ENCODE results near the gene SNRNP35. TPM values are rescaled to one million over a fixed set of nuclear protein-coding genes. Genes with fewer than 3 reads are reported as not detected.
"Not testable (repeated sequence)": the region's sequence is repeated elsewhere in the genome, so short reads cannot be mapped to it uniquely, and the experiment has no call there.

The SNRNP35 gene
- total and polyA plus RNA-seq, 10 donors = 18.9 to 63.7 (median 31.4) TPM

DNA sequence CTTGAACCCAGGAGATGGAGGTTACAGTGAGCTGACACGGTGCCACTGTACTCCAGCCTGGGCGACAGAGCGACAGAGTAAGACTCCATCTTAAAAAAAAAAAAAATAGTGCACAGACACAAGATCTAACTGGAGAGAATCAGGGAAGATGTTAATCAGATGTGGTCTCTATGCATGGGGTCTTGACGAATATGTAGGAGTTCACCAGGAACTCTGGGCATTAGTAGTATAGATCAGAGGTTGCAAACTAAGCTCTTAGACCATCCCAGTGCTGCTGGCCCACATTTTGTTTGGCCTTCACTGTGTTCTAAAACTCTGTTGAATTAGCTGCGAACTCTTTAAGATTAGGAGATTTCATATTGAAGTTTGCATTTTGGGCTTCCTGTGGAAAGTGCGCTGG is 31.6 kb downstream of the SNRNP35 start:
- Histone ChIP-seq H3K27ac (no peak overlapping the region), H3K4me3 (no peak overlapping the region), H3K27me3 (replicated peaks in 1 of 7) (no peaks in the 10 kb centered on the region), H3K36me3 (peaks cover 0 to 10% (median 0%) of the 10 kb centered on the region in 6 donors), H3K4me1 (peaks cover 0 to 6% (median 0%) of the 10 kb centered on the region in 6 donors), H3K9me3 (no peaks in the 10 kb centered on the region)
- 87 to 96% (median 94%) methylated on average over 6 of the region's 6 CpGs for WGBS, 5 donors
- TF ChIP-seq, protein P1, sequence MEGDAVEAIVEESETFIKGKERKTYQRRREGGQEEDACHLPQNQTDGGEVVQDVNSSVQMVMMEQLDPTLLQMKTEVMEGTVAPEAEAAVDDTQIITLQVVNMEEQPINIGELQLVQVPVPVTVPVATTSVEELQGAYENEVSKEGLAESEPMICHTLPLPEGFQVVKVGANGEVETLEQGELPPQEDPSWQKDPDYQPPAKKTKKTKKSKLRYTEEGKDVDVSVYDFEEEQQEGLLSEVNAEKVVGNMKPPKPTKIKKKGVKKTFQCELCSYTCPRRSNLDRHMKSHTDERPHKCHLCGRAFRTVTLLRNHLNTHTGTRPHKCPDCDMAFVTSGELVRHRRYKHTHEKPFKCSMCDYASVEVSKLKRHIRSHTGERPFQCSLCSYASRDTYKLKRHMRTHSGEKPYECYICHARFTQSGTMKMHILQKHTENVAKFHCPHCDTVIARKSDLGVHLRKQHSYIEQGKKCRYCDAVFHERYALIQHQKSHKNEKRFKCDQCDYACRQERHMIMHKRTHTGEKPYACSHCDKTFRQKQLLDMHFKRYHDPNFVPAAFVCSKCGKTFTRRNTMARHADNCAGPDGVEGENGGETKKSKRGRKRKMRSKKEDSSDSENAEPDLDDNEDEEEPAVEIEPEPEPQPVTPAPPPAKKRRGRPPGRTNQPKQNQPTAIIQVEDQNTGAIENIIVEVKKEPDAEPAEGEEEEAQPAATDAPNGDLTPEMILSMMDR (IDR thresholded peaks at IDR 0.05 in 8 of 11, conservative IDR thresholded peaks at IDR 0.05 in 3 of 11) = no peak
- TF ChIP-seq POLR2A (IDR thresholded peaks at IDR 0.05) = no peak
- TF ChIP-seq POLR2AphosphoS5 (IDR thresholded peaks at IDR 0.05) = no peak
- intact Hi-C loops (cut with DNase I; ENCODE audit: low total_unique reads) = no loop called here
- no peak for DNase-seq

DNA sequence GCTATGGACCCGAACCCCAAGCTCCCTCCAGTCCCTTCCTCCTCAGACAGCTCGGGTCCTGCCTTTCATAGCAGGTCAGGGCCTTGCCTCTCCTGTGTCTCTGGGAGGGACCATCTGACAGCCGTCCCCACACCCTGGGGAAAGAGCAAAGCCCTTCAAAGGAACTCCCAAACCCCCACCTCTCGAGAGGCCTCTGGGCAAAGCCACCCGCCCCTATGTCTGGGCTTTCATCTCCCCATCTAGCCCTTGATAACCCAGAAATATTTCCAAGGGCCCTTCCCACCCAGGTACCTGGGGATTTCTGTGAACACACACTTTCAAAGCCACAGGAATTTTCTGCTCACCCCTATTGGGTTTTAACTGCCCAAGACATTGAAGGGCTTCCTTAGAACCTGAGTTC is 32.1 kb downstream of the SNRNP35 start:
- intact Hi-C loops (cut with DNase I; ENCODE audit: low total_unique reads) = no loop called here
- no peak for TF ChIP-seq POLR2A (IDR thresholded peaks at IDR 0.05)
- TF ChIP-seq, protein P1 (IDR thresholded peaks at IDR 0.05 in 8 of 11, conservative IDR thresholded peaks at IDR 0.05 in 3 of 11) = no peak
- no peak for TF ChIP-seq POLR2AphosphoS5 (IDR thresholded peaks at IDR 0.05)
- Histone ChIP-seq H3K27ac (no peak overlapping the region), H3K27me3 (replicated peaks in 1 of 7) (no peaks in the 10 kb centered on the region), H3K36me3 (peaks cover 0 to 6% (median 0%) of the 10 kb centered on the region in 6 donors), H3K4me1 (peaks cover 0 to 1% (median 0%) of the 10 kb centered on the region in 6 donors), H3K4me3 (no peak overlapping the region), H3K9me3 (no peaks in the 10 kb centered on the region)
- WGBS, 5 donors = 68 to 84% (median 80%) methylated on average over 5 of the region's 5 CpGs
- DNase-seq = no peak

DNA sequence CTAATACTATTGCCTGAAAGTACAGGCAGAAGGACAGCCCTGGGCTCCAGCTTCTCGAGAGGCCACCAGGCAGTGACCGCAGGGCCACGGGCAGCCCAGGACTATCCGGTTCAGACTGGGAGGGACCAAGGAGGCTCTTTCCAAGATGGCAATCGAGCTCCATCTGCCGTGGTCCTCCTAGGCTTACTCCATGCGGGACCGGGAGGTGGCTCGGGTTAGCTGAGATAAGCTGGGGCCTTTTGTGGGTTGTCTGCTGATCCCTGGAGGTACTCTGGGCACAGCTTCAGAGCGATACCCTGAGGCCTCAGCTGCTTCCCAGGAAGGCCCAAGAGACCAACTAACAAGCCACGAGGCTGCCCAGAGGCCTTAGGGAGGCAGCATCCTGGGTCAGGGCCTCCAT is 33.1 kb downstream of the SNRNP35 start:
- no peak for DNase-seq
- intact Hi-C loops (cut with DNase I; ENCODE audit: low total_unique reads) = no loop called here
- WGBS, 5 donors = 63 to 90% (median 88%) methylated on average over 2 to 11 of the region's 11 CpGs

DNA sequence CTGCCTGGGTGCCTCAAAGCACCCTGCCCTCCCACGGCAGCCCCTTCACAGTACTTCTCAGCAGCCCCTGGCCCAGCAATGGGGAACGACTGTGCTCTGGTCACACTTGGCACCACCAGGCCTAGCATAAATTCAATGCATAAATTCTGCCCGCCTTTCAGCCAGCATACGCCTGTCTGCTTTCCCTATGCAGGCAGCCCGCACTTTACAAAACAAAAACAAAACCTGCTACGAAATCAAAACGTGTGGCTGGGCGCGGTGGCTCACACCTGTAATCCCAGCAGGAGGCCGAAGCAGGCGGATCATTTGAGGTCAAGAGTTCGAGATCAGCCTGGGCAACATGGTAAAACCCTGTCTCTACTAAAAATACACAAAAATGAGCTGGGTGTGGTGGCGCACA is 33.5 kb downstream of the SNRNP35 start:
- no peaks in the 10 kb centered on the region for H3K4me1 ChIP-seq
- intact Hi-C loops (cut with DNase I; ENCODE audit: low total_unique reads) = no loop called here
- TF ChIP-seq POLR2A (IDR thresholded peaks at IDR 0.05) (no peak), POLR2AphosphoS5 (IDR thresholded peaks at IDR 0.05) (no peak)
- TF ChIP-seq, protein P1 (IDR thresholded peaks at IDR 0.05 in 8 of 11, conservative IDR thresholded peaks at IDR 0.05 in 3 of 11) = no peak
- H3K36me3 ChIP-seq = peaks cover 0 to 2% (median 0%) of the 10 kb centered on the region in 6 donors
- no peak overlapping the region for H3K27ac ChIP-seq
- 91 to 95% (median 93%) methylated on average over 13 of the region's 13 CpGs for WGBS, 5 donors
- H3K4me3 ChIP-seq = no peak overlapping the region
- H3K9me3 ChIP-seq = no peaks in the 10 kb centered on the region
- H3K27me3 ChIP-seq (replicated peaks in 1 of 7) = no peaks in the 10 kb centered on the region
- no peak for DNase-seq

More for the DNA sequence above, 33.1 kb downstream of the SNRNP35 start:
- Histone ChIP-seq H3K4me1 (no peaks in the 10 kb centered on the region), H3K27ac (no peak overlapping the region), H3K27me3 (replicated peaks in 1 of 7) (no peaks in the 10 kb centered on the region), H3K4me3 (no peak overlapping the region), H3K36me3 (no peaks in the 10 kb centered on the region), H3K9me3 (no peaks in the 10 kb centered on the region)
- TF ChIP-seq POLR2A (IDR thresholded peaks at IDR 0.05) = no peak

DNA sequence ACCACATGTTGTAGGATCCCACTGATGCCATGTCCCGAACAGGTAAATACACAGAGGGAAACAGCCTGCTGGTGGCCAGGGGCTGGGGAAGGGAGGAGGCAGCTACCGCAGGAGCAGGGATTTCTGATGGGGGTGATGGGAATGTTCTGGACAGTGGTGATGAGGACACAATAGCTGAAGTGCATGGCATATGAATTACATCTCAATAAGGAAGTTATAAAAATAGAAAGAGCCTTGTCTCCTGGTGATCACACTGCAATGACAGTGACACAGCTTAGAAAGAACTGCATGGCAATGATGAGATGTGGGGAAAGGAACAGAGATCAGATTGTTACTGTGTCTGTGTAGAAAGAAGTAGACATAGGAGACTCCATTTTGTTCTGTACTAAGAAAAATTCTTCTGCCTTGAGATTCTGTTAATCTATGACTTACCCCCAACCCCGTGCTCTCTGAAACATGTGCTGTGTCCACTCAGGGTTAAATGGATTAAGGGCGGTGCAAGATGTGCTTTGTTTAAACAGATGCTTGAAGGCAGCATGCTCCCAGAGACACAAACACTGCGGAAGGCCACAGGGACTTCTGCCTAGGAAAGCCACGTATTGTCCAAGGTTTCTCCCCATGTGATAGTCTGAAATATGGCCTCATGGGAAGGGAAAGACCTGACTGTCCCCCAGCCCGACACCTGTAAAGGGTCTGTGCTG is 34.5 kb downstream of the SNRNP35 start:
- H3K27me3 ChIP-seq (replicated peaks in 1 of 7); H3K4me3 ChIP-seq; intact Hi-C loops (cut with DNase I; ENCODE audit: low total_unique reads); H3K27ac ChIP-seq; H3K4me1 ChIP-seq; DNase-seq; H3K9me3 ChIP-seq: not testable (repeated sequence)
- H3K36me3 ChIP-seq = peaks cover 0 to 12% (median 0%) of the 10 kb centered on the region in 6 donors
- 83 to 90% (median 84%) methylated on average over 6 to 7 of the region's 7 CpGs for WGBS, 5 donors

All from spleen (tissue), 11 donors.